UCSD-AML1 (cell line): Measurements from ENCODE around the gene DCHS2.

Experiments used
- DNase-seq: peaks from one replicate; lab custom pipeline; 2025; ENCODE audit not compliant: unreplicated experiment; lab: John Stamatoyannopoulos, UW

DCHS2 gene

GRCh38 chr4:154489558-154490233 is 1.9 kb downstream of the DCHS2 start:
- DNase-seq: no peak

- DNase-seq: no peak
These were observed 4.5 kb downstream of the DCHS2 start for GRCh38 chr4:154487145-154487544.

- no peak for DNase-seq
These were observed 6.3 kb downstream of the DCHS2 start for GRCh38 chr4:154485127-154485773.

- DNase-seq: no peak
These were observed 13.1 kb downstream of the DCHS2 start for GRCh38 chr4:154478547-154478946.

- no peak for DNase-seq
These were observed 13.5 kb downstream of the DCHS2 start for GRCh38 chr4:154478128-154478527.

- no peak for DNase-seq
These were observed 15.4 kb downstream of the DCHS2 start for GRCh38 chr4:154476232-154476631.

GRCh38 chr4:154475820-154476219 is 15.8 kb downstream of the DCHS2 start:
- no peak for DNase-seq

- no peak for DNase-seq
These were observed 18.1 kb downstream of the DCHS2 start for GRCh38 chr4:154473497-154473896.

GRCh38 chr4:154472858-154473257 is 18.7 kb downstream of the DCHS2 start:
- no peak for DNase-seq

GRCh38 chr4:154471526-154472331 is 19.9 kb downstream of the DCHS2 start:
- DNase-seq: no peak

- no peak for DNase-seq
These were observed 20.6 kb downstream of the DCHS2 start for GRCh38 chr4:154471032-154471431.

- DNase-seq: no peak
These were observed 23.7 kb downstream of the DCHS2 start for GRCh38 chr4:154467886-154468285.

- DNase-seq: no peak
These were observed 25.3 kb downstream of the DCHS2 start for GRCh38 chr4:154466336-154466735.

GRCh38 chr4:154465085-154465484 is 26.5 kb downstream of the DCHS2 start:
- no peak for DNase-seq

GRCh38 chr4:154464654-154465053 is 26.9 kb downstream of the DCHS2 start:
- no peak for DNase-seq

GRCh38 chr4:154462081-154462810 is 29.4 kb downstream of the DCHS2 start:
- no peak for DNase-seq

- DNase-seq: no peak
These were observed 34.1 kb downstream of the DCHS2 start for GRCh38 chr4:154457471-154457870.

GRCh38 chr4:154456889-154457288 is 34.7 kb downstream of the DCHS2 start:
- DNase-seq: no peak

GRCh38 chr4:154456240-154456639 is 35.4 kb downstream of the DCHS2 start:
- DNase-seq: no peak

GRCh38 chr4:154455111-154455510 is 36.5 kb downstream of the DCHS2 start:
- no peak for DNase-seq

GRCh38 chr4:154454710-154455109 is 36.9 kb downstream of the DCHS2 start:
- DNase-seq: no peak
